ENCODE measurements around the gene TNIP2.

- TF ChIP-seq CTCF (IDR thresholded peaks at IDR 0.05) (no peak), POLR2A (IDR thresholded peaks at IDR 0.05) (peak in 1 of 2 donors; percentile 37)
These were observed 36.8 kb upstream of the TNIP2 start, which contains the start of gene SH3BP2 for GRCh38 chr4:2792711-2793585.

Measured in heart left ventricle (tissue), 13 donors.